ENCODE measurements around the gene TSPY1.
"Not testable (repeated sequence)": the region's sequence is repeated elsewhere in the genome, so short reads cannot be mapped to it uniquely, and the experiment has no call there.

TSPY1 gene

GRCh38 chrY:9466655-9467054, at the start of gene TSPY1:
TSS of gene TSPY1 (plus strand) at chrY:9466955. CDS start at chrY:9467001, 46 bp downstream.
- DNase-seq (ENCODE audit: low read depth); H3K4me3 ChIP-seq (ENCODE audit: low read depth, low read length): not testable (repeated sequence)

GRCh38 chrY:9486967-9487366, 20.2 kb downstream of the TSPY1 start, which contains the start of gene TSPY9:
TSS of gene TSPY9 (plus strand) at chrY:9487267. CDS start at chrY:9487313, 46 bp downstream.
- DNase-seq (ENCODE audit: low read depth); H3K4me3 ChIP-seq (ENCODE audit: low read depth, low read length): not testable (repeated sequence)

GRCh38 chrY:9504396-9504795, 37.6 kb downstream of the TSPY1 start:
- not testable (repeated sequence) for DNase-seq (ENCODE audit: low read depth); H3K4me3 ChIP-seq (ENCODE audit: low read depth, low read length)

DNA sequence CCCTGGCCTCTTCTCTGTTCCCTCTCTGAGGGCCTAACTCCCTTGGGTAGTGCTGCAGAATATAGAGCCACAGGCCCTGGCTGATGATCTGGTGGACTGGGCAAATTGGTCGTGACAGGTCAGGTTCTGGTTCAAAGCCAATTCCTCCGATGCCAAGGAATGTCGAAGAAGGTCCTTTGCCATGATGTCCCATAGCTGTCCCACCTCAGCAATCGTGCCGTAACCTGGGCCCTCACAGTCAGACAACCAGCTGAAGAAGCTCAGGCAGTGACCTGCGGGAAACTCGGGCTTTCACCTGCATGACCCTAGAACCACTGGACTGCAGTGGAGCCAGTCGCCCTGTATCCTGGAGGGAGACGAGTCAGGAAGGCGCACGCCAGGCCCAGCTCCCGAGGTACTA, 49.5 kb downstream of the TSPY1 start:
- not testable (repeated sequence) for H3K4me3 ChIP-seq (ENCODE audit: low read depth, low read length); DNase-seq (ENCODE audit: low read depth)

All from GM12865 (cell line).